ENCODE data around the gene CRTAC1. TPM values are rescaled to one million over a fixed set of nuclear protein-coding genes. Genes with fewer than 3 reads are reported as not detected.

CRTAC1 gene
- total RNA-seq, 1 experiment from 2014 or later = 0.20 TPM

- H3K27ac ChIP-seq (ENCODE audit: low read depth, low read length) = no peak overlapping the region
- no peak overlapping the region for H2AFZ ChIP-seq (ENCODE audit: low read depth, low read length, poor library complexity, severe bottlenecking)
- H3K36me3 ChIP-seq (ENCODE audit: control insufficient read depth in 1 of 2, insufficient read depth in 2 of 2, low read length in 2 of 2) = no peaks in the 10 kb centered on the region
- intact Hi-C loops (cut with micrococcal nuclease) = no loop called here
- no peaks in the 10 kb centered on the region for H3K9me3 ChIP-seq (ENCODE audit: control insufficient read depth in 1 of 2, insufficient read depth in 1 of 2, low read depth in 1 of 2, low read length in 2 of 2)
- H3K79me2 ChIP-seq (ENCODE audit: insufficient read depth, low read length) = no peaks in the 10 kb centered on the region
- H3K9ac ChIP-seq (ENCODE audit: low read length) = no peak overlapping the region
- H3K4me2 ChIP-seq (ENCODE audit: low read length) = no peak overlapping the region
- ChIA-PET POLR2A (interaction anchor here (0.6 kb wide), 1 partner anchor 325 kb away, joined by 4 read pairs; no protein-coding TSS in a partner anchor), RAD21 (ENCODE audit: low non-redundant PET in 1 of 2, low total read pairs in 2 of 2, uncharacterized antibody in 2 of 2, unreplicated experiment in 2 of 2) (no interaction called here), CTCF (interaction anchor here (1.4 kb wide), 1 partner anchor 85 kb away, joined by 3 read pairs; no protein-coding TSS in a partner anchor)
- ATAC-seq = no peak
- no peaks in the 10 kb centered on the region for H3K9me2 ChIP-seq (ENCODE audit: insufficient read depth)
- peaks cover 0 to 7% of the 10 kb centered on the region in 2 experiments; a peak in 1 of 4 replicates for H3K4me1 ChIP-seq (ENCODE audit: control insufficient read depth in 1 of 2, insufficient read depth in 2 of 2, low read length in 2 of 2)
- DNase-seq (ENCODE audit: low read depth, low spot score) = no peak
- no peaks in the 10 kb centered on the region for H4K20me1 ChIP-seq (ENCODE audit: insufficient read depth)
- BruUV-seq (replicated peaks) = no TSS peak
- TF ChIP-seq CBX3 (IDR thresholded peaks at IDR 0.05; ENCODE audit: low read depth) = no peak
- TF ChIP-seq ZFX (IDR thresholded peaks at IDR 0.05) = no peak
- TF ChIP-seq JUND (IDR thresholded peaks at IDR 0.05) = no peak
- TF ChIP-seq MAX (IDR thresholded peaks at IDR 0.05) = no peak
- no peak for TF ChIP-seq SP1 (IDR thresholded peaks at IDR 0.05; ENCODE audit: low read depth)
- no peak for TF ChIP-seq POLR2A (IDR thresholded peaks at IDR 0.05; ENCODE audit: borderline replicate concordance, extremely low read depth, insufficient read depth, insufficient read length)
- no peak for TF ChIP-seq SRF (IDR thresholded peaks at IDR 0.05; ENCODE audit: low read depth)
- TF ChIP-seq ELF1 (IDR thresholded peaks at IDR 0.05; ENCODE audit: borderline replicate concordance, low read depth) = no peak
- no peak for TF ChIP-seq REST (IDR thresholded peaks at IDR 0.05; ENCODE audit: low read depth)
- TF ChIP-seq EGR1 (IDR thresholded peaks at IDR 0.05; ENCODE audit: low read depth) = no peak
- TF ChIP-seq RAD21 (IDR thresholded peaks at IDR 0.05; ENCODE audit: low read depth) = no peak
- H3K27me3 ChIP-seq (ENCODE audit: insufficient read depth, low read length) = no peaks in the 10 kb centered on the region; the same call in 1 of the 2 replicates
- no peak overlapping the region for H3K4me3 ChIP-seq (replicated peaks in 1 of 2; ENCODE audit: low read depth in 1 of 2, low read length in 2 of 2)
Observed at GRCh38 chr10:97876402-97876801, 154.0 kb downstream of the CRTAC1 start.

All from HCT116 (cell line).